Measurements from ENCODE around the gene CFAP20DC.
"Not testable (repeated sequence)": the region's sequence is repeated elsewhere in the genome, so short reads cannot be mapped to it uniquely, and the experiment has no call there.

CFAP20DC gene

GRCh38 chr3:58989955-58990354, 59.9 kb downstream of the CFAP20DC start:
- no peak for TF ChIP-seq CTCF (IDR thresholded peaks at IDR 0.05; ENCODE audit: low read depth, low read length)
- DNase-seq (ENCODE audit: extremely low read depth, low read depth) = no peak

GRCh38 chr3:58989163-58989562, 60.7 kb downstream of the CFAP20DC start:
- no peak for DNase-seq (ENCODE audit: extremely low read depth, low read depth)
- no peak for TF ChIP-seq CTCF (IDR thresholded peaks at IDR 0.05; ENCODE audit: low read depth, low read length)

GRCh38 chr3:58988041-58988440, 61.8 kb downstream of the CFAP20DC start:
- no peak for TF ChIP-seq CTCF (IDR thresholded peaks at IDR 0.05; ENCODE audit: low read depth, low read length)
- no peak for DNase-seq (ENCODE audit: extremely low read depth, low read depth)

GRCh38 chr3:58986654-58987053, 63.2 kb downstream of the CFAP20DC start:
- no peak for DNase-seq (ENCODE audit: extremely low read depth, low read depth)
- no peak for TF ChIP-seq CTCF (IDR thresholded peaks at IDR 0.05; ENCODE audit: low read depth, low read length)

GRCh38 chr3:58979840-58980239, 70.0 kb downstream of the CFAP20DC start:
- DNase-seq (ENCODE audit: extremely low read depth, low read depth) = no peak
- no peak for TF ChIP-seq CTCF (IDR thresholded peaks at IDR 0.05; ENCODE audit: low read depth, low read length)

- TF ChIP-seq CTCF (IDR thresholded peaks at IDR 0.05; ENCODE audit: low read depth, low read length) = no peak
- no peak for DNase-seq (ENCODE audit: extremely low read depth, low read depth)
Measured at GRCh38 chr3:58973796-58974195, 76.0 kb downstream of the CFAP20DC start.

- not testable (repeated sequence) for DNase-seq (ENCODE audit: extremely low read depth, low read depth)
Measured at GRCh38 chr3:58967866-58968265, 82.0 kb downstream of the CFAP20DC start.

- no peak for TF ChIP-seq CTCF (IDR thresholded peaks at IDR 0.05; ENCODE audit: low read depth, low read length)
- DNase-seq (ENCODE audit: extremely low read depth, low read depth) = no peak
Measured at GRCh38 chr3:58965865-58966264, 84.0 kb downstream of the CFAP20DC start.

All from AG09319 (cell line).